ENCODE measurements around the gene PFN4.
"Not testable (repeated sequence)": the region's sequence is repeated elsewhere in the genome, so short reads cannot be mapped to it uniquely, and the experiment has no call there.

Gene PFN4

GRCh38 chr2:24110660-24111303 is 12.4 kb downstream of the PFN4 start:
- DNase-seq = no peak

DNA sequence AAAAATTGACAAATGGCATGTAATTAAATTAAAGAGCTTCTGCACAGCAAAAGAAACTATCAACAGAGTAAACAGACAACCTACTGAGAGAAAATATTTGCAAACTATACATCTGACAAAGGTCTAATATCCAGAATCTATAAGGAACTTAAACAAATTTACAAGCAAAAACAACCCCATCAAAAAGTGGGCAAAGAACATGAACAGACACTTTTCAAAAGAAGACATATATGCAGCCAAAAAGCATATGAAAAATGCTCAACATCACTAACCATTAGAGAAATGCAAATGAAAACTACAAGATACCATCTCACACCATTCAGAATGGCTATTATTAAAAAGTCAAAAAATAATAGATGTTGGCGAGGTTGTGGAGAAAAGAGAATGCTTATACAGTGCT is 13.7 kb downstream of the PFN4 start:
- DNase-seq = not testable (repeated sequence)

- DNase-seq = no peak
Observed at GRCh38 chr2:24107336-24107735, 15.8 kb downstream of the PFN4 start.

DNA sequence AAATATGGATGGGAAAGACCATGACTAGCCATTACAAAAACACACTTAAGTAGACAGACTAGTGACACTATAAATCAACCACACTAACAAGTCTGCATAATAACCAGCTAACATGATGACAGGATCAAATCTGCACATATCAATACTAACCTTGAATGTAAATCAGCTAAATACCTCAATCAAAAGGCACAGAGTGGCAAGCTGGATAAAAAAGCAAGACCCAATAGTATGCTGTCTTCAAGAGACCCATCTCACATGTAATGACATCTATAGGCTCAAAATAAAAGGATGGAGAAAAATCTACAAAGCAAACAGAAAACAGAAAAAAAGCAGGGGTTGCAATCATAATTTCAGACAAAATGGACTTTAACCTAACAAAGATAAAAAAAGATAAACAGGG is 16.3 kb downstream of the PFN4 start:
- DNase-seq = no peak

- no peak for DNase-seq
Observed at GRCh38 chr2:24105816-24106215, 17.3 kb downstream of the PFN4 start.

DNA sequence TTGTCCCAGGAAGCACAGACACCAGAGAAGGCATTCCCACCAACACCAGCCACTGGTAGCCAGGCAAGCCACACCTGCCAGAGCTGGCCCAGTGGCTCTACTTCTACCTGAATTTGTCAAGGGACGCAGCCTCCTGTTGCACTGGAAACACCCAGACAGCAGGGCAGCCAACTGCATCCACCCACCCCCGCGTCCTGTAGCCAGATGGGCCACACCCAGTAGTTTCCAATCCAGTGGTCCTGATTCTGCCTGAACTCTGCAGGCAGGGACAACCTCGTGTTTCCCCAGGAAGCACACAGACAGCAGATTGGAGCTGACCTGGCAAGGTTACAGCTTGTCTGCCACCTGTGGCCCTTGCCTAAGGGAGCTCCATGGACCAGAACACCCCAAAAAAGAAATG is 18.2 kb downstream of the PFN4 start:
- no peak for DNase-seq

DNA sequence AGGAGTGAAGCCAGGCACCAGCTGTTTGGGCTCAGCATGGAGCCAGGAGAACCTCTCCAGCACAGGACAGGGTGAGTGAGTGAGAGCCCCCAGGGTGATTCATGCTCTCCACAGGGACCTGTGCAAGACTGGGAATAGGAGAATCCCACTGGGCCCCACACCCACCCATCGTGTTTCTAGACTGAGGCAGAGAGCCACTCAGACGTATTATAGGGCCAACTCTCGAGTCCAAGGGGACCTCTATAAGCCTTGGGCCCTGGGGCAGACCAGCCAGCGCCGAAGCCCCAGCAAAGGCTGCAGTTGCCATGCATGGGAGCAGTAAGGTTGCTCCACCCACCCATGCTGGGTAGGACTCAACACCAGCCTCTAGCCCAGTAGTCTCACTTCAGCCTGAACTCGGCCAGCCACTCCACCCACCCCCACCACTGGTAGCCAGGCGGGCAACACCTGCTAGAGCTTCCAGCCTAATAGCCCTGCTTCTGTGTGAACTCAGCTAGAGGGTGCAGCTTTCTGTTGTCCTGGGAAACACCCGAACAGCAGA is 19.0 kb downstream of the PFN4 start:
- DNase-seq = no peak

- DNase-seq = no peak
Observed at GRCh38 chr2:24102677-24103076, 20.5 kb downstream of the PFN4 start.

GRCh38 chr2:24101992-24102391 is 21.1 kb downstream of the PFN4 start:
- DNase-seq = no peak

- DNase-seq = not testable (repeated sequence)
Observed at GRCh38 chr2:24100732-24101131, 22.4 kb downstream of the PFN4 start.

- DNase-seq = not testable (repeated sequence)
Observed at GRCh38 chr2:24095171-24095677, 27.9 kb downstream of the PFN4 start.

- DNase-seq = not testable (repeated sequence)
Observed at GRCh38 chr2:24093270-24093669, 29.9 kb downstream of the PFN4 start.

- no peak for DNase-seq
Observed at GRCh38 chr2:24088821-24089359, 34.2 kb downstream of the PFN4 start.

GRCh38 chr2:24087032-24087431 is 36.1 kb downstream of the PFN4 start:
- no peak for DNase-seq

DNA sequence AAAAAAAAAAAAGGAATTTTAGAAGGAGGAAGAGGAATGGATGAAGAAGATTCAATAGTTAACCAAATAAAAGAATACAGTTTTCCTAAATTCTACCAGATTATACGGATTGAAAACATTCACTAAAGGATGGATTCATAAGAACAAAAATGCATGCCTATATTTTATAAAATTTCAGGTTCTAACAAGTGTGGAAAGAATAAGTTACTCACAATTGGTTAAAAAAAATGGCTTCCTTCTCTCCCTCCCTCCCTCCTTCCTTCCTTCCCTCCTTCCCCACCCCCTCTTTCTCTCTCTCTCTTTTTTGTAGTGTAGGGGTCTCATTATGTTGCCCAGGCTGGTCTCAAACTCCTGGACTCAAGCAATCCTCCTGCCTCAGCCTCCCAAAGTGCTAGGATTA is 36.9 kb downstream of the PFN4 start:
- no peak for DNase-seq

- DNase-seq = no peak
Observed at GRCh38 chr2:24085200-24085489, 38.0 kb downstream of the PFN4 start.

DNA sequence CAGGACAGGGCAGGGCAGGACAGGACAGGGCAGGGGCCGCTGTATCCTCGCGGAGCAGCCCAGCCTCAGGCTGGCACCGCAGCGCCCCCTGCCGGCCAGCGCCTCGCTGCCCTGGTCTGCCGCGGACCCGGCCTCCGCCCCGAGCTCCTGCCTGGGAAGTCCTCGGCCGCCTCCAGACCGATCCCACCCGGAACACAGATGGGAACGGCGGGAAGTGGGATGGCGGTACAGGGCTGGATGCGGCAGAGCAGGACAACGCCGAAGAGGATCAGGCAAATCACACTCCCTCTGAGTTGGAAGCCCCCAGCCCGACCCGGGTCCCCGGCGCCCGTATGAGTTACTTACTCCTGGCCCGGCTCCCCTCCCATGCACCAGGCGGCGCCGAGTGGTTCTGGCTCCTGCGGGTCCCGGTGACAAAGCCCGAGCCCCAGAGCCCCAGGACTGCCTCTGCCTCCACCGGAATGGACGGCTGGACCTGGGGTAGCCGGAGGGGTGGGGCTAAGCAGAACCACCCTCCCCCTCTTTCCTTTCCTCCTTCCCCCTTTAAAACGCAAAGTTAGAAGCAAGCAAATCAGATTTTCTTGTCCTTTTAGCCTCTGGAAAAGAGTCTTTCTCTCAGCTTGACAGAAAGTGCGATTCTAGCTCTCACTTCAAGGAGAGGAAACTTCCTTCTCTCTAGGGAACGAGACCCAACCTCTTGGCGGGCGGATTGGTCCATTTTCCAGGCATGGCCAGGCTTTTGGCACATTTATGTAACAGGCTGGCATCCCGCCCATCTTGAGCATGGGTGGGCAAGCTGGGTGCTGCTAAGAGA is 38.5 kb downstream of the PFN4 start, which contains the start of gene TP53I3:
TP53I3 (minus strand) TSS at position 449 of the 814 bp plus-strand sequence. CDS start 508 bp downstream, outside the sequence.
- DNase-seq = peak; percentile 83

GRCh38 chr2:24083567-24084385 is 39.4 kb downstream of the PFN4 start:
- DNase-seq = peak; percentile 78

- no peak for DNase-seq
Observed at GRCh38 chr2:24082787-24083566, 40.2 kb downstream of the PFN4 start.

DNA sequence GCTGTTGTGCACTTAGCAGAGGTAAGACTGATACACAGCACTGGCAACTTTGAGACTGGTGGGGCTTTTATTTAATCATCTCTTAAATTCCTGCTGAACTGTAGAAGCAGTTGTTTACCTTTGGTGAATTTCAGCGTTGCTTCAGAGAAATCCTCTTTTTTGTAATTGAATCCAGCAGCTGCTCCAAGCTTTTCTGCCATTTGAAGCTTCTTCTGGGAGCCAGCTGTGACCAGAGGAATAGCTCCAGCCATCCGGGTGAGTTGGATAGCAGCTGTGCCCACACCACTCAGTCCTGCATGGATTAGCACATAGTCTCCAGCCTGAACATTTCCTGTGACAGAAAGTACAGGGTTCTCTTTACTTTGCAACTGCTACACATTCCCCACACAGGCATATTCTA is 42.4 kb downstream of the PFN4 start:
- no peak for DNase-seq

GRCh38 chr2:24077879-24078278 is 45.3 kb downstream of the PFN4 start:
- DNase-seq = no peak

DNA sequence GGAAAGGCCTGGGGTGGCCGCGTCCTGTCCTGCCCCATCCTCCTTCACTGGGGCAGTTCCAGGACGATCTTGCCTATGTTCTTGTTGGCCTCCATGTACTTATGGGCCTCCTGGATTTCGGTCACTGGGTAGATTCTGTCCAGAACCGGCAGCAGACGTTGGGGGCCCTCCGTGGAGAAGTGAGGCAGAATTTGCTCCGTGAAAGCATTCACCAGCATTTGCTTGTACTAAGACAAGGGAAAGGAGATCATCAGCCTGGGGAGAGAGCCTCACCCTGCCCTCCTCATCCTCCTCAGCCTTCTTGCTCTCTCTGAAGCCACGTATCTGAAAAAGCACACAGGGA is 45.6 kb downstream of the PFN4 start:
- DNase-seq = no peak

Measured in NCI-H1105 (cell line).